ENCODE measurements around the gene LCN1. TPM values are rescaled to one million over a fixed set of nuclear protein-coding genes. Genes with fewer than 3 reads are reported as not detected.

Gene LCN1
- total RNA-seq, 1 experiment from 2014 or later, result not detected

DNA sequence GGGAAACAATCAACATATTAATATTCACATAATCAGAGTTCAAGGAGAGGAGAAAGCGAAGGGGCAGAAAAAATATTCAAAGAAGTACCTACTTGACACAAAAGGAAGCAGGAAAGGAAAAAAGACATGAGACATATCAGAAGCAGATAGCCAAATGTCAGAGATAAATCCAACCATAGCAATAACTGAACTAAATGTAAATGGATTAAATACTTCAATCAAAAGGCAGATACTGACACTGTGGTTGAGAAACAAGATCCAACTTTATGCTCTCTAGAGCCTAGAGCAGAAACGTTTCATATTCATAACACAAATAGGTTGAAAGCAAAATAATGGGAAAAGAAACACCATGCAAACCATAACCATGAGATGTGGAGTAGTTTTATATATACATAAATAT lies 11.8 kb upstream of the LCN1 start:
- CTCF ChIA-PET, result no interaction called here
- no TSS peak for BruUV-seq (replicated peaks)
- Histone ChIP-seq H2AFZ (ENCODE audit: low read length) (no peak overlapping the region), H3K79me2 (ENCODE audit: low read length) (no peaks in the 10 kb centered on the region), H3K4me2 (ENCODE audit: low read length) (no peak overlapping the region), H3K9me2 (replicated peaks; ENCODE audit: low read length) (no peaks in the 10 kb centered on the region), H3K4me1 (ENCODE audit: insufficient read depth, low read length) (0 out of 2 replicates have a peak, but pooled peaks cover 4% of the 10 kb centered on the region), H3K9ac (ENCODE audit: low read length) (no peak overlapping the region), H3K9me3 (ENCODE audit: low read length) (no peaks in the 10 kb centered on the region), H3K4me3 (ENCODE audit: low read length) (no peak overlapping the region), H3K36me3 (ENCODE audit: low read depth, low read length) (no peaks in the 10 kb centered on the region; the same call in 1 of the 2 replicates), H3F3A (ENCODE audit: low read length, unreplicated experiment) (no peaks in the 10 kb centered on the region), H4K20me1 (ENCODE audit: low read length) (no peaks in the 10 kb centered on the region), H3K27me3 (ENCODE audit: low read length) (no peaks in the 10 kb centered on the region), H3K27ac (ENCODE audit: low read length) (no peak overlapping the region)
- TF ChIP-seq EZH2 (IDR thresholded peaks at IDR 0.05; ENCODE audit: low read length, unreplicated experiment) (no peak), CTCF (conservative IDR thresholded peaks at IDR 0.05; ENCODE audit: low read depth, low read length) (no peak), EZH2phosphoT487 (IDR thresholded peaks at IDR 0.05; ENCODE audit: borderline replicate concordance, low read length) (no peak)
- no peak for DNase-seq
- POLR2A ChIA-PET (ENCODE audit: unreplicated experiment), result no interaction called here
- intact Hi-C loops (cut with micrococcal nuclease), result no loop called here
- no peak for ATAC-seq

DNA sequence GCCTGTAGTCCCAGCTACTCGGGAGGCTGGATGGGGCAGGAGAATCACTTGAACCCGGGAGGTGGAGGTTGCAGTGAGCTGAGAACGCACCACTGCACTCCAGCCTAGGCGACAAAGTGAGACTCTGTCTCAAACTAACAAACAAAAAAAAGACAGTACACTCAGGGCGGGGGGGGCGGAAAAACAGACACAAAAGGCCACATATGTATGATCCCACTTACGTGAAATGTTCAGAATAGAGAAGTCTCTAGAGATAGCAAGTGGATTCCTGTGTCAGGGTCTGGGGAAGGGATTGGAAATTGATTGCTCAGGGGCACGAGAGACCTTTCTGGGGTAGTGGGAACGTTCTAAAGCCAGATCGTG lies 9.0 kb upstream of the LCN1 start:
- BruUV-seq (replicated peaks), result no TSS peak
- 0 out of 2 replicates have a peak, but pooled peaks cover 4% of the 10 kb centered on the region for H3K4me1 ChIP-seq (ENCODE audit: insufficient read depth, low read length)
- no peaks in the 10 kb centered on the region for H4K20me1 ChIP-seq (ENCODE audit: low read length)
- H3K27ac ChIP-seq (ENCODE audit: low read length), result no peak overlapping the region
- H3K36me3 ChIP-seq (ENCODE audit: low read depth, low read length), result no peaks in the 10 kb centered on the region
- ChIA-PET CTCF (no interaction called here), POLR2A (ENCODE audit: unreplicated experiment) (no interaction called here)
- no peak overlapping the region for H3K4me3 ChIP-seq (ENCODE audit: low read length)
- H3K27me3 ChIP-seq (ENCODE audit: low read length), result no peaks in the 10 kb centered on the region
- no peak for TF ChIP-seq CTCF (conservative IDR thresholded peaks at IDR 0.05; ENCODE audit: low read depth, low read length)
- TF ChIP-seq EZH2 (IDR thresholded peaks at IDR 0.05; ENCODE audit: low read length, unreplicated experiment), result no peak
- no peak for TF ChIP-seq EZH2phosphoT487 (IDR thresholded peaks at IDR 0.05; ENCODE audit: borderline replicate concordance, low read length)
- H3K9ac ChIP-seq (ENCODE audit: low read length), result no peak overlapping the region
- no peaks in the 10 kb centered on the region for H3F3A ChIP-seq (ENCODE audit: low read length, unreplicated experiment)
- intact Hi-C loops (cut with micrococcal nuclease), result no loop called here
- no peak overlapping the region for H2AFZ ChIP-seq (ENCODE audit: low read length)
- DNase-seq, result no peak
- no peaks in the 10 kb centered on the region for H3K79me2 ChIP-seq (ENCODE audit: low read length)
- no peaks in the 10 kb centered on the region for H3K9me2 ChIP-seq (replicated peaks; ENCODE audit: low read length)
- H3K4me2 ChIP-seq (ENCODE audit: low read length), result no peak overlapping the region
- H3K9me3 ChIP-seq (ENCODE audit: low read length), result no peaks in the 10 kb centered on the region
- ATAC-seq, result no peak

DNA sequence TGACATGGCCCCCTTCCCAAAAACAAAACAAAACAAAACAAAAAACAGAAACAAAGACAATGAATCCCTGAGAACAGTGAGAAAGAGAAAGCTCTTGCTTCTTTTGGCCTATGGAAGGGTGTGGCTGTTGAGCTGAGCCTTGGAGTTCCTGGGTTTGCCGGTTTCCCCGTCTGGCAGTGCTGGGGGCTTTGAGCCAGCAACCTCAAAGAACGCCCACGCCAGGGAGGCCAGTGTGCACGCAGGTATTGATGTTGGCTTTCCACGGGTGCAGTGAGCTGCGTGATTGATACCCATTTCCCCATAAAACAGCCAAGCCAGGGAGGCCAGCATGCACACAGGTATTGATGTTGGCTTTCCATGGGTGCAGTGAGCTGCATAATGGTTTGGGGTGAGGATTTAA lies 8.3 kb upstream of the LCN1 start:
- no peak overlapping the region for H3K27ac ChIP-seq (ENCODE audit: low read length)
- no peak for ATAC-seq
- 0 out of 2 replicates have a peak, but pooled peaks cover 4% of the 10 kb centered on the region for H3K4me1 ChIP-seq (ENCODE audit: insufficient read depth, low read length)
- no peaks in the 10 kb centered on the region for H3K79me2 ChIP-seq (ENCODE audit: low read length)
- H3K36me3 ChIP-seq (ENCODE audit: low read depth, low read length), result no peaks in the 10 kb centered on the region
- no peaks in the 10 kb centered on the region for H3K9me2 ChIP-seq (replicated peaks; ENCODE audit: low read length)
- intact Hi-C loops (cut with micrococcal nuclease), result no loop called here
- ChIA-PET POLR2A (ENCODE audit: unreplicated experiment) (no interaction called here), CTCF (no interaction called here)
- no peak for DNase-seq
- no peaks in the 10 kb centered on the region for H3K27me3 ChIP-seq (ENCODE audit: low read length)
- no TSS peak for BruUV-seq (replicated peaks)
- TF ChIP-seq CTCF (conservative IDR thresholded peaks at IDR 0.05; ENCODE audit: low read depth, low read length) (no peak), EZH2 (IDR thresholded peaks at IDR 0.05; ENCODE audit: low read length, unreplicated experiment) (no peak), EZH2phosphoT487 (IDR thresholded peaks at IDR 0.05; ENCODE audit: borderline replicate concordance, low read length) (no peak)
- no peak overlapping the region for H3K4me2 ChIP-seq (ENCODE audit: low read length)
- no peak overlapping the region for H3K9ac ChIP-seq (ENCODE audit: low read length)
- H2AFZ ChIP-seq (ENCODE audit: low read length), result no peak overlapping the region
- no peaks in the 10 kb centered on the region for H4K20me1 ChIP-seq (ENCODE audit: low read length)
- H3F3A ChIP-seq (ENCODE audit: low read length, unreplicated experiment), result no peaks in the 10 kb centered on the region
- H3K4me3 ChIP-seq (ENCODE audit: low read length), result no peak overlapping the region
- H3K9me3 ChIP-seq (ENCODE audit: low read length), result no peaks in the 10 kb centered on the region

All from PC-3 (cell line).